NB4 (cell line): ENCODE results near the gene LAMA5.

Source experiments
- MAX ChIP-seq: IDR thresholded peaks from 2 replicates; pipeline ENCODE4 v1.6.1; 2011; ENCODE audit warnings: low read depth, low read length
- MYC ChIP-seq: IDR thresholded peaks from 2 replicates; pipeline ENCODE4 v1.6.1; 2011; ENCODE audit warnings: low read depth, low read length
- POLR2A ChIP-seq: IDR thresholded peaks from 2 replicates; pipeline ENCODE4 v1.6.1; 2011; ENCODE audit warnings: mild to moderate bottlenecking; ENCODE audit not compliant: insufficient read length; ENCODE audit errors: extremely low read depth
- TF ChIP-seq, protein P1 (sequence below): IDR thresholded peaks from one replicate; pipeline ENCODE4 v1.5.1; 2012; ENCODE audit warnings: low read depth, low read length

DNA sequence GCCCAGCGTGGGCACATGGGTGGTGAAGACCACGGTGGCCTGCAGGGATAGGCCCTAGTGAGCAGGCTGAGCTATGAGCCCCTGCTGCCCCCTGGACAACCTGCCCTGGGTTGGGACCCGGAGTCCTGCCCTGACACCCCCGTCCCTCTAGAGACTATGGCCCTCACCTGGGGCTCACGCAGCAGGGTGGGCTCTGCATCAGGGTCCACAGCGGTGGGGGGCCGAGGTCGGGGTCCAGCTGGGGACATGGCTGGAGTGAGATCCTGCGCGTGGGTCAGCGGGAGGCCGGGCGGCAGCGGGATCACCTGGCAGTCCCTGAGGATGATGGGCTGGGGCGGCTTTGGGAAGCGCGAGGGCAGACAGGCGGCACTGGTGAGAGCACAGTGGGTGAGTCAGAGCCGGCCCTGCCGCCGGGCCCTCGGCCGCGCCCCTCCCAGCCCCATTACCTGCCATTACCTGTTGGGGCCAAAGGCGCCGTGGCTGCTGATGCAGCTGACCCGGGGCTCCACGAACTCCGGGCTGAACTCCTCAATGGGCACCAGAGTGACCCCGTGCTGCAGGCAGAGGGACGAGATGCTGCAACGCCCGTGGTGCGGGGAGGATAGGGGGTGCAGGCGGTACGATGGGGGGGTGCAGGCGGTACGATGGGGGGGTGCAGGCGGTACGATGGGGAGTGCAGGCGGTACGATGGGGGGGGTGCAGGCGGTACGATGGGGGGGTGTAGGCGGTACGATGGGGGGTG, 36.4 kb downstream of the LAMA5 start:
- TF ChIP-seq, protein P1, sequence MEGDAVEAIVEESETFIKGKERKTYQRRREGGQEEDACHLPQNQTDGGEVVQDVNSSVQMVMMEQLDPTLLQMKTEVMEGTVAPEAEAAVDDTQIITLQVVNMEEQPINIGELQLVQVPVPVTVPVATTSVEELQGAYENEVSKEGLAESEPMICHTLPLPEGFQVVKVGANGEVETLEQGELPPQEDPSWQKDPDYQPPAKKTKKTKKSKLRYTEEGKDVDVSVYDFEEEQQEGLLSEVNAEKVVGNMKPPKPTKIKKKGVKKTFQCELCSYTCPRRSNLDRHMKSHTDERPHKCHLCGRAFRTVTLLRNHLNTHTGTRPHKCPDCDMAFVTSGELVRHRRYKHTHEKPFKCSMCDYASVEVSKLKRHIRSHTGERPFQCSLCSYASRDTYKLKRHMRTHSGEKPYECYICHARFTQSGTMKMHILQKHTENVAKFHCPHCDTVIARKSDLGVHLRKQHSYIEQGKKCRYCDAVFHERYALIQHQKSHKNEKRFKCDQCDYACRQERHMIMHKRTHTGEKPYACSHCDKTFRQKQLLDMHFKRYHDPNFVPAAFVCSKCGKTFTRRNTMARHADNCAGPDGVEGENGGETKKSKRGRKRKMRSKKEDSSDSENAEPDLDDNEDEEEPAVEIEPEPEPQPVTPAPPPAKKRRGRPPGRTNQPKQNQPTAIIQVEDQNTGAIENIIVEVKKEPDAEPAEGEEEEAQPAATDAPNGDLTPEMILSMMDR: no peak
- TF ChIP-seq MAX: no peak
- TF ChIP-seq POLR2A: no peak
- no peak for TF ChIP-seq MYC
